ENCODE results near the gene HOMER1.

- TF ChIP-seq, protein P1, sequence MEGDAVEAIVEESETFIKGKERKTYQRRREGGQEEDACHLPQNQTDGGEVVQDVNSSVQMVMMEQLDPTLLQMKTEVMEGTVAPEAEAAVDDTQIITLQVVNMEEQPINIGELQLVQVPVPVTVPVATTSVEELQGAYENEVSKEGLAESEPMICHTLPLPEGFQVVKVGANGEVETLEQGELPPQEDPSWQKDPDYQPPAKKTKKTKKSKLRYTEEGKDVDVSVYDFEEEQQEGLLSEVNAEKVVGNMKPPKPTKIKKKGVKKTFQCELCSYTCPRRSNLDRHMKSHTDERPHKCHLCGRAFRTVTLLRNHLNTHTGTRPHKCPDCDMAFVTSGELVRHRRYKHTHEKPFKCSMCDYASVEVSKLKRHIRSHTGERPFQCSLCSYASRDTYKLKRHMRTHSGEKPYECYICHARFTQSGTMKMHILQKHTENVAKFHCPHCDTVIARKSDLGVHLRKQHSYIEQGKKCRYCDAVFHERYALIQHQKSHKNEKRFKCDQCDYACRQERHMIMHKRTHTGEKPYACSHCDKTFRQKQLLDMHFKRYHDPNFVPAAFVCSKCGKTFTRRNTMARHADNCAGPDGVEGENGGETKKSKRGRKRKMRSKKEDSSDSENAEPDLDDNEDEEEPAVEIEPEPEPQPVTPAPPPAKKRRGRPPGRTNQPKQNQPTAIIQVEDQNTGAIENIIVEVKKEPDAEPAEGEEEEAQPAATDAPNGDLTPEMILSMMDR (conservative IDR thresholded peaks at IDR 0.05; ENCODE audit: low read depth, low read length): no peak
- TF ChIP-seq EZH2phosphoT487 (IDR thresholded peaks at IDR 0.05; ENCODE audit: borderline replicate concordance, low read length): no peak
- TF ChIP-seq EZH2 (IDR thresholded peaks at IDR 0.05; ENCODE audit: low read length, unreplicated experiment): no peak
Measured at GRCh38 chr5:79547982-79548381, 34.0 kb upstream of the HOMER1 start.
